ENCODE results near the gene RUVBL2. TPM values are rescaled to one million over a fixed set of nuclear protein-coding genes. Genes with fewer than 3 reads are reported as not detected.

The RUVBL2 gene
- total and polyA plus RNA-seq, 2 donors (not counting 3 experiments of a cell fraction or from before 2014, with no cell fraction given), result 115 to 185 TPM

- FAIRE-seq, result no peak
- no TSS peak for BruUV-seq (replicated peaks)
These were observed 28.5 kb upstream of the RUVBL2 start, which contains the start of gene FTL for GRCh38 chr19:48965040-48965805. FTL (plus strand) TSS chr19:48965309; CDS start chr19:48965508, 199 bp downstream.

DNA sequence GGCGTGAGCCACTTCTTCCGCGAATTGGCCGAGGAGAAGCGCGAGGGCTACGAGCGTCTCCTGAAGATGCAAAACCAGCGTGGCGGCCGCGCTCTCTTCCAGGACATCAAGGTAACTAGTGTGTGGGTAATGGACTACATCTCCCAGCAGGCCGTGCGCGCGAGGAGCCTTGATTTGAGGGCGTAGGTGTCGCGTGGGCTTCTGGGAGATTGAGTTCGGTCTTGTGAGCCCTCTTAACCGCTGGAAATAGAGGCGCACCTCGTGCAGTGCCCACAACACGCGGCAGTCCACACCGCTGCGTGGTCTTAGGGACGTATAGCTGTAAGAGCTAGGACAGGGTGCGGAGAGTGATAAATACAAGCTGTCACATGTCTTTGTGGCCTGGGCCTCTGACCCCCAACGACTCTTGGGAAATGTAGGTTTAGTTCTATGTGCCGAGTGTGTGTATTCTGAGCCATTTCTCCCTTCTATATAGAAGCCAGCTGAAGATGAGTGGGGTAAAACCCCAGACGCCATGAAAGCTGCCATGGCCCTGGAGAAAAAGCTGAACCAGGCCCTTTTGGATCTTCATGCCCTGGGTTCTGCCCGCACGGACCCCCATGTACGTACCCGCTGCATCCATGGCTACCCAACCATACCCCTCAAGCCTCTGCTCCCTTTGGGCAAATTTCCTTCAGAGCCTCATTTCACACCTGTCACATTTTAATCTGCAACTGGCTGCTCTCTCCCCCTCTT is 27.7 kb upstream of the RUVBL2 start:
- Histone ChIP-seq H3K4me1 (ENCODE audit: control insufficient read depth, extremely low read depth, insufficient read depth, low read length) (peaks cover 25% of the 10 kb centered on the region), H3K27me3 (ENCODE audit: control insufficient read depth in 2 of 2, insufficient read depth in 2 of 2, low read length in 2 of 2) (no peaks in the 10 kb centered on the region), H4K20me1 (replicated peaks; ENCODE audit: control insufficient read depth, extremely low read depth, insufficient read depth, low read length) (peaks cover 3% of the 10 kb centered on the region), H3K79me2 (ENCODE audit: control insufficient read depth, insufficient read depth, low read length) (peaks cover 16% of the 10 kb centered on the region), H3K36me3 (ENCODE audit: control insufficient read depth in 2 of 2, extremely low read depth in 1 of 2, insufficient read depth in 2 of 2, low read length in 2 of 2) (peaks cover 3 to 9% of the 10 kb centered on the region in 2 experiments), H3K9ac (replicated peaks; ENCODE audit: extremely low read depth, insufficient read depth, low read length) (peak overlapping the region; percentile 31), H3K9me3 (replicated peaks; ENCODE audit: control insufficient read depth, insufficient read depth, low read length) (no peaks in the 10 kb centered on the region), H3K4me3 (replicated peaks in 1 of 3; ENCODE audit: insufficient read depth in 1 of 3, low read depth in 1 of 3, low read length in 3 of 3) (peak overlapping the region; percentile 35 to 79 (median 60)), H3K9me1 (replicated peaks; ENCODE audit: control insufficient read depth, extremely low read depth, insufficient read depth, low read length) (no peaks in the 10 kb centered on the region), H3K4me2 (ENCODE audit: insufficient read depth, low read length) (peak overlapping the region; percentile 62), H3K27ac (ENCODE audit: insufficient read depth, low read depth, low read length) (peak overlapping the region; percentile 35), H2AFZ (ENCODE audit: low read depth, low read length) (no peak overlapping the region)
- CTCF ChIA-PET, result interaction anchor here (1.0 to 2.7 kb wide), 4 partner anchors 121 to 178 kb away, joined by 5 to 20 read pairs (median 16); no protein-coding TSS in a partner anchor
- DNase-seq (ENCODE audit: low read depth, low spot score), result peak; percentile 85
- BruUV-seq (replicated peaks), result TSS peak; percentile 80
- dilution Hi-C loops (cut with MboI; ENCODE audit: extremely low pct_ligation_motif_present, low sequenced_read_pairs), result no loop called here
- intact Hi-C loops (cut with micrococcal nuclease), result loop anchor here (1.0 to 2.0 kb wide), 4 partner anchors 12 to 130 kb away; partner anchors contain the start of genes BAX, HSD17B14, NUCB1 and PPP1R15A
- FAIRE-seq, result peak; percentile 96
- POLR2A ChIA-PET, result interaction anchor here (0.6 to 2.3 kb wide), 6 partner anchors 14 to 90 kb away, joined by 3 to 14 read pairs (median 3); partner anchors contain the start of genes NUCB1 and RUVBL2
- TF ChIP-seq, protein P1, sequence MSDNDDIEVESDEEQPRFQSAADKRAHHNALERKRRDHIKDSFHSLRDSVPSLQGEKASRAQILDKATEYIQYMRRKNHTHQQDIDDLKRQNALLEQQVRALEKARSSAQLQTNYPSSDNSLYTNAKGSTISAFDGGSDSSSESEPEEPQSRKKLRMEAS (IDR thresholded peaks at IDR 0.05; ENCODE audit: insufficient read depth, insufficient read length), result no peak
- peak; percentile 79 for TF ChIP-seq POLR2A (IDR thresholded peaks at IDR 0.05; ENCODE audit: low read depth, low read length)

More at GRCh38 chr19:48965040-48965805, 28.5 kb upstream of the RUVBL2 start, which contains the start of gene FTL:
- H3K4me3 ChIP-seq (replicated peaks in 1 of 3; ENCODE audit: insufficient read depth in 1 of 3, low read depth in 1 of 3, low read length in 3 of 3), result peak within 1 kb of the TSS; percentile 35 to 79 (median 60)
- no peaks in the 10 kb centered on the region for H3K27me3 ChIP-seq (ENCODE audit: control insufficient read depth in 2 of 2, insufficient read depth in 2 of 2, low read length in 2 of 2)
- ChIA-PET POLR2A (interaction anchor here (0.7 to 1.7 kb wide), 6 partner anchors 19 to 93 kb away, joined by 3 to 9 read pairs (median 3); partner anchors contain the start of genes NUCB1, PPP1R15A and RUVBL2), CTCF (interaction anchor here (1.0 kb wide), 1 partner anchor 121 kb away, joined by 5 read pairs; no protein-coding TSS in a partner anchor)
- no peaks in the 10 kb centered on the region for H3K9me1 ChIP-seq (replicated peaks; ENCODE audit: control insufficient read depth, extremely low read depth, insufficient read depth, low read length)
- DNase-seq (ENCODE audit: low read depth, low spot score), result peak; percentile 96
- H3K4me1 ChIP-seq (ENCODE audit: control insufficient read depth, extremely low read depth, insufficient read depth, low read length), result peaks cover 25% of the 10 kb centered on the region
- H3K4me2 ChIP-seq (ENCODE audit: insufficient read depth, low read length), result peak within 1 kb of the TSS; percentile 62
- TF ChIP-seq, protein P1 (IDR thresholded peaks at IDR 0.05; ENCODE audit: insufficient read depth, insufficient read length), result no peak
- peak; percentile 100 for TF ChIP-seq POLR2AphosphoS5 (IDR thresholded peaks at IDR 0.05; ENCODE audit: insufficient read depth, low read depth, low read length)
- TF ChIP-seq POLR2A (IDR thresholded peaks at IDR 0.05; ENCODE audit: low read depth, low read length), result peak; percentile 100
- no peak for TF ChIP-seq FOS (IDR thresholded peaks at IDR 0.05; ENCODE audit: borderline replicate concordance, insufficient read depth, low read length)
- no peaks in the 10 kb centered on the region for H3K9me3 ChIP-seq (replicated peaks; ENCODE audit: control insufficient read depth, insufficient read depth, low read length)
- H3K36me3 ChIP-seq (ENCODE audit: control insufficient read depth in 2 of 2, extremely low read depth in 1 of 2, insufficient read depth in 2 of 2, low read length in 2 of 2), result peaks cover 3 to 7% of the 10 kb centered on the region in 2 experiments
- peak within 1 kb of the TSS; percentile 37 for H2AFZ ChIP-seq (ENCODE audit: low read depth, low read length)
- intact Hi-C loops (cut with micrococcal nuclease) (loop anchor here (1.0 to 2.0 kb wide), 4 partner anchors 11 to 129 kb away; partner anchors contain the start of genes BAX, HSD17B14, NUCB1 and PPP1R15A), dilution Hi-C loops (cut with MboI; ENCODE audit: extremely low pct_ligation_motif_present, low sequenced_read_pairs) (no loop called here)
- H4K20me1 ChIP-seq (replicated peaks; ENCODE audit: control insufficient read depth, extremely low read depth, insufficient read depth, low read length), result peaks cover 3% of the 10 kb centered on the region
- peaks cover 16% of the 10 kb centered on the region for H3K79me2 ChIP-seq (ENCODE audit: control insufficient read depth, insufficient read depth, low read length)
- H3K9ac ChIP-seq (replicated peaks; ENCODE audit: extremely low read depth, insufficient read depth, low read length), result peak within 1 kb of the TSS; percentile 63
- H3K27ac ChIP-seq (ENCODE audit: insufficient read depth, low read depth, low read length), result peak within 1 kb of the TSS; percentile 97
